K562 (cell line): ENCODE data around the gene CKLF. TPM values are rescaled to one million over a fixed set of nuclear protein-coding genes. Genes with fewer than 3 reads are reported as not detected.

Experiments used
- CHD2 ChIP-seq: IDR thresholded peaks from 2 replicates; pipeline ENCODE4 v1.6.1; 2011; ENCODE audit warnings: low read depth, low read length
- HLTF ChIP-seq: fragments of 450-650 bp; IDR thresholded peaks from 2 replicates; pipeline ENCODE4 v1.6.1; 2016
- KDM1A ChIP-seq, 2 experiments: fragments of 450-650 bp; IDR thresholded peaks; 2 replicates each; pipeline ENCODE4 v1.6.1; 2016; ENCODE audit warnings: mild to moderate bottlenecking in 2 of 2
- KLF1 ChIP-seq: fragments of 450-650 bp; IDR thresholded peaks from 2 replicates; pipeline ENCODE4 v1.6.1; 2016; ENCODE audit warnings: missing genetic modification characterization, missing compliant biosample characterization
- MYBL2 ChIP-seq, 2 experiments: fragments of 450-650 bp in 1 of 2; sonication (generic) in 1 of 2; formaldehyde crosslinking in 1 of 2; IDR thresholded peaks; 2 replicates each; pipeline versions ENCODE4 v1.6.1 to v1.8.1; 2017 to 2022; ENCODE audit warnings: borderline replicate concordance in 1 of 2, inconsistent platforms in 1 of 2, low read depth in 1 of 2, mild to moderate bottlenecking in 1 of 2, missing genetic modification reagents in 1 of 2, moderate library complexity in 1 of 2
- SNIP1 ChIP-seq: fragments of 450-650 bp; IDR thresholded peaks from 2 replicates; pipeline ENCODE4 v1.7.1; 2017; ENCODE audit warnings: low read depth, mild to moderate bottlenecking
- polyA plus RNA-seq, 8 experiments: library from polyadenylated mRNA; depleted of rRNA in 4 of 8; stranded (reverse) in 5 of 8; unstranded in 3 of 8; fragments of >200 nt; fragmentation: Nextera tagmentation in 2 of 8; fragmentation: Illumina TruSeq in 1 of 8; extraction: Ambion mirVana in 2 of 8; extraction: Trizol in 1 of 8; gene quantifications; 2 replicates each; pipeline versions ENCODE4 v1.2.1 to v1.2.3, GENCODE V29; 2011 to 2014; ENCODE audit warnings: inconsistent platforms in 1 of 8, missing spikeins in 1 of 8
- total RNA-seq, 7 experiments: library from RNA; depleted of rRNA in 6 of 7; stranded (reverse); fragments of >200 nt in 6 of 7; fragmentation: Illumina TruSeq in 2 of 7; extraction: Trizol in 2 of 7; gene quantifications; 2 replicates each; pipeline versions ENCODE4 v1.2.1 to v1.2.3, GENCODE V29; 2011 to 2021; ENCODE audit warnings: low replicate concordance in 1 of 7
- TF ChIP-seq, protein P1 (sequence below): fragments of 250-450 bp; sonication (Bioruptor Pico); IDR thresholded peaks from 2 replicates; pipeline ENCODE4 v1.8.0; 2022; ENCODE audit warnings: inconsistent platforms
- TF ChIP-seq, protein P2 (sequence below): fragments of 250-450 bp; sonication (Bioruptor Pico); IDR thresholded peaks from 2 replicates; pipeline ENCODE4 v1.5.0; 2021
- TF ChIP-seq, protein P3 (sequence below): fragments of 450-650 bp; IDR thresholded peaks from 2 replicates; pipeline ENCODE4 v1.6.1; 2016; ENCODE audit warnings: mild to moderate bottlenecking, moderate library complexity

Gene CKLF
- total and polyA plus RNA-seq, 9 of the 15 experiments (the other 6 are each of a cell fraction or from before 2014, with no cell fraction given), result 84.8 to 322 (median 118) TPM

DNA sequence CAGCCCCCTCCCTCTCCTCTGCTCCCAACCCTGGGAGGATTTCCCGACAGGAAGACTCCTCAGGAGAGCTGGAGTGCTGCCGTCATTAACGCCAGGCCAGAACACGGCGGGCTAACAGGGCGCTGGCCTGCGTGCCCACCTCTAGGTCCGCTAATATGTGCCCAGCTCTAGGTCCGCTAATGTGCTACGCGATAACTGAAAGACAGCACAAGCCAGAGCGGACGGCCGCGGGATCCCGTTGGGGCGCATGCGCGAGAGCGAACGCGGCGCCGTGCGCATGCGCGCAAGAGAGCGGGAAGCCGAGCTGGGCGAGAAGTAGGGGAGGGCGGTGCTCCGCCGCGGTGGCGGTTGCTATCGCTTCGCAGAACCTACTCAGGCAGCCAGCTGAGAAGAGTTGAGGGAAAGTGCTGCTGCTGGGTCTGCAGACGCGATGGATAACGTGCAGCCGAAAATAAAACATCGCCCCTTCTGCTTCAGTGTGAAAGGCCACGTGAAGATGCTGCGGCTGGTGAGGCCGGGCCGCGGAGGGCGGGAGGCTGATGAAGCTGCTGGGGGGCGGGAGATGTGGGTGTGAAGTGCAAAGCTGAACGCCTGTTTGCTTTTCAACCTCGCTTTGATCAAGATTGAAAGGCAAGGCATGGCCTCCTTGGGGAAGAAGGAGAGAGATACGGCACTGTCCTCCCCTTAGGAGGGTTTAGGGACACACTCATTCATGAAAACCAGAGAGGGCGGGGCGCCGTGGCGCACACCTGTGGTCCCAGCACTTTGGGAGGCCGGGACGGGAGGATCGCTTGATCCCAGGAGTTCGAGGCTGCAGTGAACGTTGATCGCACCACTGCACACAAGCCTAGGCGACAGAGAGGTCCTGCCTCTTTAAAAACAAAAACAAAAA lies at the start of gene CKLF (continued):
- TF ChIP-seq CHD2 (peak; percentile 83), HLTF (peak; percentile 81; the same call in 1 of the 2 replicates), SNIP1 (no peak), KDM1A (IDR thresholded peaks at IDR 0.05) (peak in 1 of 2 experiments; percentile 80; a peak in 2 of 4 replicates), KLF1 (tag) (no peak), MYBL2 (IDR thresholded peaks at IDR 0.05; ENCODE audit: low read depth) (no peak), MYBL2 (CRISPR knock-in tag; IDR thresholded peaks at IDR 0.05; ENCODE audit: borderline replicate concordance) (no peak)
- TF ChIP-seq, protein P1, sequence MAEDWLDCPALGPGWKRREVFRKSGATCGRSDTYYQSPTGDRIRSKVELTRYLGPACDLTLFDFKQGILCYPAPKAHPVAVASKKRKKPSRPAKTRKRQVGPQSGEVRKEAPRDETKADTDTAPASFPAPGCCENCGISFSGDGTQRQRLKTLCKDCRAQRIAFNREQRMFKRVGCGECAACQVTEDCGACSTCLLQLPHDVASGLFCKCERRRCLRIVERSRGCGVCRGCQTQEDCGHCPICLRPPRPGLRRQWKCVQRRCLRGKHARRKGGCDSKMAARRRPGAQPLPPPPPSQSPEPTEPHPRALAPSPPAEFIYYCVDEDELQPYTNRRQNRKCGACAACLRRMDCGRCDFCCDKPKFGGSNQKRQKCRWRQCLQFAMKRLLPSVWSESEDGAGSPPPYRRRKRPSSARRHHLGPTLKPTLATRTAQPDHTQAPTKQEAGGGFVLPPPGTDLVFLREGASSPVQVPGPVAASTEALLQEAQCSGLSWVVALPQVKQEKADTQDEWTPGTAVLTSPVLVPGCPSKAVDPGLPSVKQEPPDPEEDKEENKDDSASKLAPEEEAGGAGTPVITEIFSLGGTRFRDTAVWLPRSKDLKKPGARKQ, result no peak
- TF ChIP-seq, protein P2, sequence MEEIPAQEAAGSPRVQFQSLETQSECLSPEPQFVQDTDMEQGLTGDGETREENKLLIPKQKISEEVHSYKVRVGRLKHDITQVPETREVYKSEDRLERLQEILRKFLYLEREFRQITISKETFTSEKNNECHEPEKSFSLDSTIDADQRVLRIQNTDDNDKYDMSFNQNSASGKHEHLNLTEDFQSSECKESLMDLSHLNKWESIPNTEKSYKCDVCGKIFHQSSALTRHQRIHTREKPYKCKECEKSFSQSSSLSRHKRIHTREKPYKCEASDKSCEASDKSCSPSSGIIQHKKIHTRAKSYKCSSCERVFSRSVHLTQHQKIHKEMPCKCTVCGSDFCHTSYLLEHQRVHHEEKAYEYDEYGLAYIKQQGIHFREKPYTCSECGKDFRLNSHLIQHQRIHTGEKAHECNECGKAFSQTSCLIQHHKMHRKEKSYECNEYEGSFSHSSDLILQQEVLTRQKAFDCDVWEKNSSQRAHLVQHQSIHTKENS (CRISPR knock-in tag), result no peak
- TF ChIP-seq, protein P3, sequence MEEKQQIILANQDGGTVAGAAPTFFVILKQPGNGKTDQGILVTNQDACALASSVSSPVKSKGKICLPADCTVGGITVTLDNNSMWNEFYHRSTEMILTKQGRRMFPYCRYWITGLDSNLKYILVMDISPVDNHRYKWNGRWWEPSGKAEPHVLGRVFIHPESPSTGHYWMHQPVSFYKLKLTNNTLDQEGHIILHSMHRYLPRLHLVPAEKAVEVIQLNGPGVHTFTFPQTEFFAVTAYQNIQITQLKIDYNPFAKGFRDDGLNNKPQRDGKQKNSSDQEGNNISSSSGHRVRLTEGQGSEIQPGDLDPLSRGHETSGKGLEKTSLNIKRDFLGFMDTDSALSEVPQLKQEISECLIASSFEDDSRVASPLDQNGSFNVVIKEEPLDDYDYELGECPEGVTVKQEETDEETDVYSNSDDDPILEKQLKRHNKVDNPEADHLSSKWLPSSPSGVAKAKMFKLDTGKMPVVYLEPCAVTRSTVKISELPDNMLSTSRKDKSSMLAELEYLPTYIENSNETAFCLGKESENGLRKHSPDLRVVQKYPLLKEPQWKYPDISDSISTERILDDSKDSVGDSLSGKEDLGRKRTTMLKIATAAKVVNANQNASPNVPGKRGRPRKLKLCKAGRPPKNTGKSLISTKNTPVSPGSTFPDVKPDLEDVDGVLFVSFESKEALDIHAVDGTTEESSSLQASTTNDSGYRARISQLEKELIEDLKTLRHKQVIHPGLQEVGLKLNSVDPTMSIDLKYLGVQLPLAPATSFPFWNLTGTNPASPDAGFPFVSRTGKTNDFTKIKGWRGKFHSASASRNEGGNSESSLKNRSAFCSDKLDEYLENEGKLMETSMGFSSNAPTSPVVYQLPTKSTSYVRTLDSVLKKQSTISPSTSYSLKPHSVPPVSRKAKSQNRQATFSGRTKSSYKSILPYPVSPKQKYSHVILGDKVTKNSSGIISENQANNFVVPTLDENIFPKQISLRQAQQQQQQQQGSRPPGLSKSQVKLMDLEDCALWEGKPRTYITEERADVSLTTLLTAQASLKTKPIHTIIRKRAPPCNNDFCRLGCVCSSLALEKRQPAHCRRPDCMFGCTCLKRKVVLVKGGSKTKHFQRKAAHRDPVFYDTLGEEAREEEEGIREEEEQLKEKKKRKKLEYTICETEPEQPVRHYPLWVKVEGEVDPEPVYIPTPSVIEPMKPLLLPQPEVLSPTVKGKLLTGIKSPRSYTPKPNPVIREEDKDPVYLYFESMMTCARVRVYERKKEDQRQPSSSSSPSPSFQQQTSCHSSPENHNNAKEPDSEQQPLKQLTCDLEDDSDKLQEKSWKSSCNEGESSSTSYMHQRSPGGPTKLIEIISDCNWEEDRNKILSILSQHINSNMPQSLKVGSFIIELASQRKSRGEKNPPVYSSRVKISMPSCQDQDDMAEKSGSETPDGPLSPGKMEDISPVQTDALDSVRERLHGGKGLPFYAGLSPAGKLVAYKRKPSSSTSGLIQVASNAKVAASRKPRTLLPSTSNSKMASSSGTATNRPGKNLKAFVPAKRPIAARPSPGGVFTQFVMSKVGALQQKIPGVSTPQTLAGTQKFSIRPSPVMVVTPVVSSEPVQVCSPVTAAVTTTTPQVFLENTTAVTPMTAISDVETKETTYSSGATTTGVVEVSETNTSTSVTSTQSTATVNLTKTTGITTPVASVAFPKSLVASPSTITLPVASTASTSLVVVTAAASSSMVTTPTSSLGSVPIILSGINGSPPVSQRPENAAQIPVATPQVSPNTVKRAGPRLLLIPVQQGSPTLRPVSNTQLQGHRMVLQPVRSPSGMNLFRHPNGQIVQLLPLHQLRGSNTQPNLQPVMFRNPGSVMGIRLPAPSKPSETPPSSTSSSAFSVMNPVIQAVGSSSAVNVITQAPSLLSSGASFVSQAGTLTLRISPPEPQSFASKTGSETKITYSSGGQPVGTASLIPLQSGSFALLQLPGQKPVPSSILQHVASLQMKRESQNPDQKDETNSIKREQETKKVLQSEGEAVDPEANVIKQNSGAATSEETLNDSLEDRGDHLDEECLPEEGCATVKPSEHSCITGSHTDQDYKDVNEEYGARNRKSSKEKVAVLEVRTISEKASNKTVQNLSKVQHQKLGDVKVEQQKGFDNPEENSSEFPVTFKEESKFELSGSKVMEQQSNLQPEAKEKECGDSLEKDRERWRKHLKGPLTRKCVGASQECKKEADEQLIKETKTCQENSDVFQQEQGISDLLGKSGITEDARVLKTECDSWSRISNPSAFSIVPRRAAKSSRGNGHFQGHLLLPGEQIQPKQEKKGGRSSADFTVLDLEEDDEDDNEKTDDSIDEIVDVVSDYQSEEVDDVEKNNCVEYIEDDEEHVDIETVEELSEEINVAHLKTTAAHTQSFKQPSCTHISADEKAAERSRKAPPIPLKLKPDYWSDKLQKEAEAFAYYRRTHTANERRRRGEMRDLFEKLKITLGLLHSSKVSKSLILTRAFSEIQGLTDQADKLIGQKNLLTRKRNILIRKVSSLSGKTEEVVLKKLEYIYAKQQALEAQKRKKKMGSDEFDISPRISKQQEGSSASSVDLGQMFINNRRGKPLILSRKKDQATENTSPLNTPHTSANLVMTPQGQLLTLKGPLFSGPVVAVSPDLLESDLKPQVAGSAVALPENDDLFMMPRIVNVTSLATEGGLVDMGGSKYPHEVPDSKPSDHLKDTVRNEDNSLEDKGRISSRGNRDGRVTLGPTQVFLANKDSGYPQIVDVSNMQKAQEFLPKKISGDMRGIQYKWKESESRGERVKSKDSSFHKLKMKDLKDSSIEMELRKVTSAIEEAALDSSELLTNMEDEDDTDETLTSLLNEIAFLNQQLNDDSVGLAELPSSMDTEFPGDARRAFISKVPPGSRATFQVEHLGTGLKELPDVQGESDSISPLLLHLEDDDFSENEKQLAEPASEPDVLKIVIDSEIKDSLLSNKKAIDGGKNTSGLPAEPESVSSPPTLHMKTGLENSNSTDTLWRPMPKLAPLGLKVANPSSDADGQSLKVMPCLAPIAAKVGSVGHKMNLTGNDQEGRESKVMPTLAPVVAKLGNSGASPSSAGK, result peak; percentile 100
